SH-SY5Y (cell line): ENCODE data around the gene CFAP57.

Experiments
- GATA2 ChIP-seq: IDR thresholded peaks from 2 replicates; pipeline ENCODE4 v1.6.1; 2011; ENCODE audit warnings: mild to moderate bottlenecking, low read depth, low read length
- GATA3 ChIP-seq: IDR thresholded peaks from 2 replicates; pipeline ENCODE4 v1.6.1; 2011; ENCODE audit warnings: low read depth, mild to moderate bottlenecking, low read length, moderate library complexity

- no peak for TF ChIP-seq GATA3
- no peak for TF ChIP-seq GATA2
Observed at GRCh38 chr1:43237121-43237520, 65.0 kb downstream of the CFAP57 start.
